ENCODE results near the gene MYO1A.

GRCh38 chr12:56980941-56981530 lies 68.9 kb downstream of the MYO1A start:
- TF ChIP-seq CTCF (IDR thresholded peaks at IDR 0.05) (no peak), EZH2 (IDR thresholded peaks at IDR 0.05; ENCODE audit: borderline replicate concordance, insufficient read depth, low read depth, low read length, poor library complexity, severe bottlenecking) (no peak)

Data from B cell (primary cell).